ENCODE results near the gene SATB1.

Gene SATB1

GRCh38 chr3:18445401-18446148, 20.4 kb upstream of the SATB1 start:
- Histone ChIP-seq H3K36me3 (replicated peaks; ENCODE audit: low read depth, low read length) (no peaks in the 10 kb centered on the region), H3K4me1 (ENCODE audit: low read length) (peaks cover 16% of the 10 kb centered on the region), H3K27ac (ENCODE audit: low read length) (no peak overlapping the region), H3K4me3 (ENCODE audit: low read length) (peak overlapping the region; percentile 79), H2AFZ (ENCODE audit: low read depth, low read length) (peak overlapping the region; percentile 82), H3K27me3 (ENCODE audit: low read depth, low read length) (peaks cover 29% of the 10 kb centered on the region), H3K9ac (ENCODE audit: low read length) (peak overlapping the region; percentile 67), H3K79me2 (ENCODE audit: low read length) (no peaks in the 10 kb centered on the region), H4K20me1 (ENCODE audit: insufficient read depth, low read length) (no peaks in the 10 kb centered on the region), H3K4me2 (ENCODE audit: low read length) (peak overlapping the region; percentile 72), H3K9me3 (ENCODE audit: insufficient read depth, low read length) (0 out of 2 replicates have a peak, but pooled peaks cover 4% of the 10 kb centered on the region)
- no peak for TF ChIP-seq EZH2phosphoT487 (IDR thresholded peaks at IDR 0.05; ENCODE audit: low read depth)
- peak; percentile 33 for TF ChIP-seq CTCF (IDR thresholded peaks at IDR 0.05; ENCODE audit: low read depth, low read length)

GRCh38 chr3:18444595-18445400, 19.7 kb upstream of the SATB1 start:
- Histone ChIP-seq H3K27ac (ENCODE audit: low read length) (no peak overlapping the region), H4K20me1 (ENCODE audit: insufficient read depth, low read length) (no peaks in the 10 kb centered on the region), H2AFZ (ENCODE audit: low read depth, low read length) (peak overlapping the region; percentile 82), H3K4me1 (ENCODE audit: low read length) (peaks cover 23% of the 10 kb centered on the region), H3K9me3 (ENCODE audit: insufficient read depth, low read length) (0 out of 2 replicates have a peak, but pooled peaks cover 4% of the 10 kb centered on the region), H3K9ac (ENCODE audit: low read length) (peak overlapping the region; percentile 67), H3K79me2 (ENCODE audit: low read length) (no peaks in the 10 kb centered on the region), H3K27me3 (ENCODE audit: low read depth, low read length) (peaks cover 29% of the 10 kb centered on the region), H3K36me3 (replicated peaks; ENCODE audit: low read depth, low read length) (no peaks in the 10 kb centered on the region), H3K4me3 (ENCODE audit: low read length) (peak overlapping the region; percentile 79), H3K4me2 (ENCODE audit: low read length) (peak overlapping the region; percentile 80)
- TF ChIP-seq CTCF (IDR thresholded peaks at IDR 0.05; ENCODE audit: low read depth, low read length) (no peak), EZH2phosphoT487 (IDR thresholded peaks at IDR 0.05; ENCODE audit: low read depth) (no peak)

- Histone ChIP-seq H3K9me3 (ENCODE audit: insufficient read depth, low read length) (0 out of 2 replicates have a peak, but pooled peaks cover 2% of the 10 kb centered on the region), H3K4me2 (ENCODE audit: low read length) (peak overlapping the region; percentile 80), H2AFZ (ENCODE audit: low read depth, low read length) (peak overlapping the region; percentile 34), H4K20me1 (ENCODE audit: insufficient read depth, low read length) (no peaks in the 10 kb centered on the region), H3K4me1 (ENCODE audit: low read length) (peaks cover 23% of the 10 kb centered on the region), H3K36me3 (replicated peaks; ENCODE audit: low read depth, low read length) (no peaks in the 10 kb centered on the region), H3K9ac (ENCODE audit: low read length) (peak overlapping the region; percentile 42), H3K27me3 (ENCODE audit: low read depth, low read length) (peaks cover 33% of the 10 kb centered on the region), H3K4me3 (ENCODE audit: low read length) (peak overlapping the region; percentile 79), H3K27ac (ENCODE audit: low read length) (no peak overlapping the region), H3K79me2 (ENCODE audit: low read length) (no peaks in the 10 kb centered on the region)
- TF ChIP-seq EZH2phosphoT487 (IDR thresholded peaks at IDR 0.05; ENCODE audit: low read depth), result no peak
- no peak for TF ChIP-seq CTCF (IDR thresholded peaks at IDR 0.05; ENCODE audit: low read depth, low read length)
Observed at GRCh38 chr3:18443665-18444594, 18.8 kb upstream of the SATB1 start.
